ENCODE results near the gene MAGEB10. TPM values are rescaled to one million over a fixed set of nuclear protein-coding genes. Genes with fewer than 3 reads are reported as not detected.
"Not testable (repeated sequence)": the region's sequence is repeated elsewhere in the genome, so short reads cannot be mapped to it uniquely, and the experiment has no call there.

MAGEB10 gene
- total RNA-seq, 1 donor from 2014 or later: not detected

GRCh38 chrX:27797575-27797974, 10.2 kb upstream of the MAGEB10 start:
- Mint-ChIP-seq H3K9me3 (ENCODE audit: low read depth) (peaks cover 2% of the 10 kb centered on the region), H3K27me3 (ENCODE audit: low read depth) (peaks cover 3% of the 10 kb centered on the region), H3K36me3 (ENCODE audit: low read depth) (no peaks in the 10 kb centered on the region)

GRCh38 chrX:27808226-27808625, 436 bp downstream of the MAGEB10 start:
- Mint-ChIP-seq H3K27ac (ENCODE audit: unreplicated experiment) (no peak overlapping the region), H3K4me1 (ENCODE audit: low read depth) (no peaks in the 10 kb centered on the region), H3K9me3 (ENCODE audit: low read depth) (peaks cover 26% of the 10 kb centered on the region), H3K27me3 (ENCODE audit: low read depth) (no peaks in the 10 kb centered on the region), H3K4me3 (ENCODE audit: unreplicated experiment) (no peak overlapping the region), H3K36me3 (ENCODE audit: low read depth) (no peaks in the 10 kb centered on the region)
- DNase-seq (ENCODE audit: low spot score): no peak
- no peak for TF ChIP-seq CTCF (IDR thresholded peaks at IDR 0.05)

More at GRCh38 chrX:27797575-27797974, 10.2 kb upstream of the MAGEB10 start:
- no peak for TF ChIP-seq CTCF (IDR thresholded peaks at IDR 0.05)
- H3K4me3 Mint-ChIP-seq (ENCODE audit: unreplicated experiment): no peak overlapping the region
- no peak overlapping the region for H3K27ac Mint-ChIP-seq (ENCODE audit: unreplicated experiment)
- H3K4me1 Mint-ChIP-seq (ENCODE audit: low read depth): no peaks in the 10 kb centered on the region
- DNase-seq (ENCODE audit: low spot score): no peak

- not testable (repeated sequence) for H3K27ac Mint-ChIP-seq (ENCODE audit: unreplicated experiment); H3K4me1 Mint-ChIP-seq (ENCODE audit: low read depth); H3K27me3 Mint-ChIP-seq (ENCODE audit: low read depth); H3K36me3 Mint-ChIP-seq (ENCODE audit: low read depth); DNase-seq (ENCODE audit: low spot score); H3K4me3 Mint-ChIP-seq (ENCODE audit: unreplicated experiment)
- peaks cover 22% of the 10 kb centered on the region for H3K9me3 Mint-ChIP-seq (ENCODE audit: low read depth)
These were observed 1.4 kb downstream of the MAGEB10 start for GRCh38 chrX:27808991-27809859.

- Mint-ChIP-seq H3K27me3 (ENCODE audit: low read depth) (no peaks in the 10 kb centered on the region), H3K4me3 (ENCODE audit: unreplicated experiment) (no peak overlapping the region), H3K9me3 (ENCODE audit: low read depth) (peaks cover 10% of the 10 kb centered on the region), H3K27ac (ENCODE audit: unreplicated experiment) (no peak overlapping the region), H3K36me3 (ENCODE audit: low read depth) (no peaks in the 10 kb centered on the region), H3K4me1 (ENCODE audit: low read depth) (peaks cover 3% of the 10 kb centered on the region)
- no peak for TF ChIP-seq CTCF (IDR thresholded peaks at IDR 0.05)
- DNase-seq (ENCODE audit: low spot score): no peak
These were observed 7.4 kb downstream of the MAGEB10 start for GRCh38 chrX:27815209-27815608.

- Mint-ChIP-seq H3K36me3 (ENCODE audit: low read depth) (no peaks in the 10 kb centered on the region), H3K4me3 (ENCODE audit: unreplicated experiment) (no peak overlapping the region)
These were observed 16.0 kb downstream of the MAGEB10 start for GRCh38 chrX:27823812-27824211.

More at GRCh38 chrX:27823812-27824211, 16.0 kb downstream of the MAGEB10 start:
- peaks cover 3% of the 10 kb centered on the region for H3K27me3 Mint-ChIP-seq (ENCODE audit: low read depth)
- no peaks in the 10 kb centered on the region for H3K4me1 Mint-ChIP-seq (ENCODE audit: low read depth)
- H3K9me3 Mint-ChIP-seq (ENCODE audit: low read depth): peaks cover 3% of the 10 kb centered on the region
- no peak for TF ChIP-seq CTCF (IDR thresholded peaks at IDR 0.05)
- DNase-seq (ENCODE audit: low spot score): no peak
- no peak overlapping the region for H3K27ac Mint-ChIP-seq (ENCODE audit: unreplicated experiment)
